Measurements from ENCODE around the gene ATOSA. TPM values are rescaled to one million over a fixed set of nuclear protein-coding genes. Genes with fewer than 3 reads are reported as not detected.
A peak's percentile ranks its signal among the peaks of the same experiment; 100 is the strongest.

Gene ATOSA
- total and polyA plus RNA-seq, 2 of the 13 experiments (the other 11 are each of a cell fraction or from before 2014, with no cell fraction given): 6.6 to 16.3 TPM

DNA sequence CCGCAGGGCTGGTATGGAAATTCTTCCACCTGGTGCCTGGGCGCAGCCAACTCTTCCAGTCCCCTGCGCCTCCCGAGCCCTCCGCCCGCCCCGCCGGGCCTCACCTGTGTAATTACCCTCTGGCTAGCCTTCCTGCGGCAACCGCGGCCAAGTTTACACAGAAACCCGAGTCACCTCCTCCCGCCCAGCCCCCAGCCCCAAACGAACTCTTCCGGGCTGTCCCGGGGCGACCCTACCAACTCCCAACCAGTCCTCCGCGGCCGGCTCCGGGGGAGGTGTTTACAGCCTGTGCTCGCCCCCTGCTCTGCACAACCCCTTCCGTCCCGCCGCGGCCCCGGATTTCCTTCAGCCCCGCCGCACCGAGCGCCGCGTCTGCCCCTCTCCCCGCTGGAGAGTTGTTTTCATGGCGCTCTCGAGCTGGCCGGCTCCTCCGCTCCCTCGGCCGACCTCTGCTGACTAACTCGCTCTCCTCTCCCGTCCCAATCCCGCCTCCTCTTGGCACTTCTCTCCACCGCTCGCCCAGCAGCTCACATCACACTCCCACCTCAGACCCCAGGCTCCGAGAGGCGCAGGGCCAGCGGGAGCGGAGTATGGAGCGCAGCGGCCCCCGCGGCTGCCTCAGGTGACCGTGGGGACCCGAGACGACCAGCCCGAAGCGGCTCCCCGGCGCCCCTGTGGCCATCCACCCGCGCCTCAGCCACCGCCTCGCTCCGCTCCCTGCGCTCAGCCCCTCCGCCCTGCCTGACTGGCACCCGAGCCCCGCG, 538 bp downstream of the ATOSA start (continued):
- TF ChIP-seq, protein P1, sequence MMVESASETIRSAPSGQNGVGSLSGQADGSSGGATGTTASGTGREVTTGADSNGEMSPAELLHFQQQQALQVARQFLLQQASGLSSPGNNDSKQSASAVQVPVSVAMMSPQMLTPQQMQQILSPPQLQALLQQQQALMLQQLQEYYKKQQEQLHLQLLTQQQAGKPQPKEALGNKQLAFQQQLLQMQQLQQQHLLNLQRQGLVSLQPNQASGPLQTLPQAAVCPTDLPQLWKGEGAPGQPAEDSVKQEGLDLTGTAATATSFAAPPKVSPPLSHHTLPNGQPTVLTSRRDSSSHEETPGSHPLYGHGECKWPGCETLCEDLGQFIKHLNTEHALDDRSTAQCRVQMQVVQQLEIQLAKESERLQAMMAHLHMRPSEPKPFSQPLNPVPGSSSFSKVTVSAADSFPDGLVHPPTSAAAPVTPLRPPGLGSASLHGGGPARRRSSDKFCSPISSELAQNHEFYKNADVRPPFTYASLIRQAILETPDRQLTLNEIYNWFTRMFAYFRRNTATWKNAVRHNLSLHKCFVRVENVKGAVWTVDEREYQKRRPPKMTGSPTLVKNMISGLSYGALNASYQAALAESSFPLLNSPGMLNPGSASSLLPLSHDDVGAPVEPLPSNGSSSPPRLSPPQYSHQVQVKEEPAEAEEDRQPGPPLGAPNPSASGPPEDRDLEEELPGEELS (CRISPR knock-in tag; IDR thresholded peaks at IDR 0.05): peak; percentile 26; the same call in 1 of the 2 replicates
- TF ChIP-seq, protein P2, sequence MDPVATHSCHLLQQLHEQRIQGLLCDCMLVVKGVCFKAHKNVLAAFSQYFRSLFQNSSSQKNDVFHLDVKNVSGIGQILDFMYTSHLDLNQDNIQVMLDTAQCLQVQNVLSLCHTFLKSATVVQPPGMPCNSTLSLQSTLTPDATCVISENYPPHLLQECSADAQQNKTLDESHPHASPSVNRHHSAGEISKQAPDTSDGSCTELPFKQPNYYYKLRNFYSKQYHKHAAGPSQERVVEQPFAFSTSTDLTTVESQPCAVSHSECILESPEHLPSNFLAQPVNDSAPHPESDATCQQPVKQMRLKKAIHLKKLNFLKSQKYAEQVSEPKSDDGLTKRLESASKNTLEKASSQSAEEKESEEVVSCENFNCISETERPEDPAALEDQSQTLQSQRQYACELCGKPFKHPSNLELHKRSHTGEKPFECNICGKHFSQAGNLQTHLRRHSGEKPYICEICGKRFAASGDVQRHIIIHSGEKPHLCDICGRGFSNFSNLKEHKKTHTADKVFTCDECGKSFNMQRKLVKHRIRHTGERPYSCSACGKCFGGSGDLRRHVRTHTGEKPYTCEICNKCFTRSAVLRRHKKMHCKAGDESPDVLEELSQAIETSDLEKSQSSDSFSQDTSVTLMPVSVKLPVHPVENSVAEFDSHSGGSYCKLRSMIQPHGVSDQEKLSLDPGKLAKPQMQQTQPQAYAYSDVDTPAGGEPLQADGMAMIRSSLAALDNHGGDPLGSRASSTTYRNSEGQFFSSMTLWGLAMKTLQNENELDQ (CRISPR knock-in tag; IDR thresholded peaks at IDR 0.05; ENCODE audit: borderline replicate concordance): no peak
- peak; percentile 61; the same call in 1 of the 2 replicates for TF ChIP-seq NR2C2 (CRISPR knock-in tag; IDR thresholded peaks at IDR 0.05; ENCODE audit: borderline replicate concordance)
- TF ChIP-seq, protein P3, sequence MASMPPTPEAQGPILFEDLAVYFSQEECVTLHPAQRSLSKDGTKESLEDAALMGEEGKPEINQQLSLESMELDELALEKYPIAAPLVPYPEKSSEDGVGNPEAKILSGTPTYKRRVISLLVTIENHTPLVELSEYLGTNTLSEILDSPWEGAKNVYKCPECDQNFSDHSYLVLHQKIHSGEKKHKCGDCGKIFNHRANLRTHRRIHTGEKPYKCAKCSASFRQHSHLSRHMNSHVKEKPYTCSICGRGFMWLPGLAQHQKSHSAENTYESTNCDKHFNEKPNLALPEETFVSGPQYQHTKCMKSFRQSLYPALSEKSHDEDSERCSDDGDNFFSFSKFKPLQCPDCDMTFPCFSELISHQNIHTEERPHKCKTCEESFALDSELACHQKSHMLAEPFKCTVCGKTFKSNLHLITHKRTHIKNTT (CRISPR knock-in tag; IDR thresholded peaks at IDR 0.05): no peak
- peak; percentile 56; the same call in 1 of the 2 replicates for TF ChIP-seq NFKB2 (CRISPR knock-in tag; IDR thresholded peaks at IDR 0.05; ENCODE audit: borderline replicate concordance)
- no peak for TF ChIP-seq HMG20A (CRISPR knock-in tag; IDR thresholded peaks at IDR 0.05; ENCODE audit: borderline replicate concordance)
- TF ChIP-seq ZNF850 (CRISPR knock-in tag; conservative IDR thresholded peaks at IDR 0.05): no peak
- no peak for TF ChIP-seq MAFK (conservative IDR thresholded peaks at IDR 0.05 in 1 of 2, IDR thresholded peaks at IDR 0.05 in 1 of 2; ENCODE audit: low read length in 2 of 2)
- TF ChIP-seq ZNF790 (CRISPR knock-in tag; IDR thresholded peaks at IDR 0.05; ENCODE audit: borderline replicate concordance): peak; percentile 32; the same call in 1 of the 2 replicates
- TF ChIP-seq SRY (CRISPR knock-in tag; IDR thresholded peaks at IDR 0.05): no peak
- TF ChIP-seq NRL (CRISPR knock-in tag; IDR thresholded peaks at IDR 0.05; ENCODE audit: borderline replicate concordance): peak; percentile 10; the same call in 1 of the 2 replicates
- no peak for TF ChIP-seq NCOA5 (CRISPR knock-in tag; IDR thresholded peaks at IDR 0.05)
- peak; percentile 37; the same call in 1 of the 2 replicates for TF ChIP-seq FOXJ3 (CRISPR knock-in tag; IDR thresholded peaks at IDR 0.05; ENCODE audit: borderline replicate concordance)
- peak; percentile 51; the same call in 1 of the 2 replicates for TF ChIP-seq FOXA3 (CRISPR knock-in tag; IDR thresholded peaks at IDR 0.05)
- TF ChIP-seq ZSCAN22 (CRISPR knock-in tag; IDR thresholded peaks at IDR 0.05): no peak
- TF ChIP-seq, protein P4, sequence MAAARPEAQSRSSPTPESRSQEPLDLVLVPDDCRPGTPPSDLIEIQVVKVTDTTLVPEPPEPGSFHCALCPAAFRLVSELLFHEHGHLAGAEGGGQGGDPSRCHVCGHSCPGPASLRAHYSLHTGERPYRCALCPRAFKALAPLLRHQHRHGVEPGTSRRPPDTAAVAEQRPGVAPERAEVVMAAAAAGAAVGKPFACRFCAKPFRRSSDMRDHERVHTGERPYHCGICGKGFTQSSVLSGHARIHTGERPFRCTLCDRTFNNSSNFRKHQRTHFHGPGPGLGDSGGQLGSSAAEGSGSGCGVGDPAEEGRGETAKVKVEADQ (CRISPR knock-in tag; IDR thresholded peaks at IDR 0.05; ENCODE audit: borderline replicate concordance): no peak
- TF ChIP-seq, protein P5, sequence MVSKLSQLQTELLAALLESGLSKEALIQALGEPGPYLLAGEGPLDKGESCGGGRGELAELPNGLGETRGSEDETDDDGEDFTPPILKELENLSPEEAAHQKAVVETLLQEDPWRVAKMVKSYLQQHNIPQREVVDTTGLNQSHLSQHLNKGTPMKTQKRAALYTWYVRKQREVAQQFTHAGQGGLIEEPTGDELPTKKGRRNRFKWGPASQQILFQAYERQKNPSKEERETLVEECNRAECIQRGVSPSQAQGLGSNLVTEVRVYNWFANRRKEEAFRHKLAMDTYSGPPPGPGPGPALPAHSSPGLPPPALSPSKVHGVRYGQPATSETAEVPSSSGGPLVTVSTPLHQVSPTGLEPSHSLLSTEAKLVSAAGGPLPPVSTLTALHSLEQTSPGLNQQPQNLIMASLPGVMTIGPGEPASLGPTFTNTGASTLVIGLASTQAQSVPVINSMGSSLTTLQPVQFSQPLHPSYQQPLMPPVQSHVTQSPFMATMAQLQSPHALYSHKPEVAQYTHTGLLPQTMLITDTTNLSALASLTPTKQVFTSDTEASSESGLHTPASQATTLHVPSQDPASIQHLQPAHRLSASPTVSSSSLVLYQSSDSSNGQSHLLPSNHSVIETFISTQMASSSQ (IDR thresholded peaks at IDR 0.05; ENCODE audit: low read depth): no peak
- TF ChIP-seq, protein P5 (CRISPR knock-in tag; IDR thresholded peaks at IDR 0.05; ENCODE audit: borderline replicate concordance): 0 out of 2 replicates have a peak, but pooled peaks have one; percentile 16

Measured in HepG2 (cell line).